NCI-H2171 (cell line): ENCODE results near the gene EFCAB9.
"Not testable (repeated sequence)": the region's sequence is repeated elsewhere in the genome, so short reads cannot be mapped to it uniquely, and the experiment has no call there.

Experiments used
- DNase-seq: peaks from one replicate; lab custom pipeline; 2025; lab: John Stamatoyannopoulos, UW

Gene EFCAB9

GRCh38 chr5:172188893-172189692, 4.9 kb upstream of the EFCAB9 start:
- no peak for DNase-seq

- no peak for DNase-seq
Measured at GRCh38 chr5:172189693-172190296, 4.2 kb upstream of the EFCAB9 start.

- no peak for DNase-seq
Measured at GRCh38 chr5:172194985-172195774, 1.2 kb downstream of the EFCAB9 start.

GRCh38 chr5:172197775-172198174, 3.8 kb downstream of the EFCAB9 start:
- not testable (repeated sequence) for DNase-seq

GRCh38 chr5:172199446-172199845, 5.5 kb downstream of the EFCAB9 start:
- no peak for DNase-seq

- DNase-seq = no peak
Measured at GRCh38 chr5:172200476-172200875, 6.5 kb downstream of the EFCAB9 start.

GRCh38 chr5:172205984-172206383, 12.0 kb downstream of the EFCAB9 start:
- DNase-seq = not testable (repeated sequence)

- no peak for DNase-seq
Measured at GRCh38 chr5:172207511-172207910, 13.5 kb downstream of the EFCAB9 start.

- no peak for DNase-seq
Measured at GRCh38 chr5:172209714-172210113, 15.7 kb downstream of the EFCAB9 start.

- no peak for DNase-seq
Measured at GRCh38 chr5:172211676-172212075, 17.7 kb downstream of the EFCAB9 start.

- DNase-seq = no peak
Measured at GRCh38 chr5:172213126-172213525, 19.2 kb downstream of the EFCAB9 start.

GRCh38 chr5:172216345-172216744, 22.4 kb downstream of the EFCAB9 start:
- no peak for DNase-seq

GRCh38 chr5:172219296-172219695, 25.3 kb downstream of the EFCAB9 start:
- no peak for DNase-seq

GRCh38 chr5:172223901-172224873, 30.2 kb downstream of the EFCAB9 start:
- no peak for DNase-seq

- no peak for DNase-seq
Measured at GRCh38 chr5:172224996-172225395, 31.0 kb downstream of the EFCAB9 start.

GRCh38 chr5:172229904-172230303, 35.9 kb downstream of the EFCAB9 start:
- DNase-seq = no peak

GRCh38 chr5:172234031-172234430, 40.1 kb downstream of the EFCAB9 start:
- no peak for DNase-seq

- no peak for DNase-seq
Measured at GRCh38 chr5:172235132-172235780, 41.3 kb downstream of the EFCAB9 start.

- no peak for DNase-seq
Measured at GRCh38 chr5:172235827-172236736, 42.1 kb downstream of the EFCAB9 start.

GRCh38 chr5:172238334-172238733, 44.4 kb downstream of the EFCAB9 start:
- DNase-seq = no peak
